ENCODE measurements around the gene SLC1A3.

SLC1A3 gene

GRCh38 chr5:36720688-36721087 lies 114.3 kb downstream of the SLC1A3 start:
- Histone ChIP-seq H3K27me3 (ENCODE audit: control insufficient read depth, insufficient read depth, low read length) (no peaks in the 10 kb centered on the region; the same call in 1 of the 2 replicates), H3K9me3 (ENCODE audit: control insufficient read depth, insufficient read depth, low read depth, low read length) (no peaks in the 10 kb centered on the region), H3K9ac (ENCODE audit: low read length) (no peak overlapping the region), H3K36me3 (ENCODE audit: control insufficient read depth, insufficient read depth, low read length) (no peaks in the 10 kb centered on the region), H3K4me1 (ENCODE audit: control insufficient read depth, insufficient read depth, low read length) (peaks cover 5% of the 10 kb centered on the region; the same call in 1 of the 2 replicates), H3K4me3 (ENCODE audit: low read depth, low read length) (no peak overlapping the region), H3K27ac (ENCODE audit: low read depth, low read length) (no peak overlapping the region)

GRCh38 chr5:36721664-36722235 lies 115.3 kb downstream of the SLC1A3 start:
- H3K27me3 ChIP-seq (ENCODE audit: control insufficient read depth, insufficient read depth, low read length) = no peaks in the 10 kb centered on the region; the same call in 1 of the 2 replicates
- H3K9me3 ChIP-seq (ENCODE audit: control insufficient read depth, insufficient read depth, low read depth, low read length) = no peaks in the 10 kb centered on the region
- H3K9ac ChIP-seq (ENCODE audit: low read length) = no peak overlapping the region
- H3K4me3 ChIP-seq (ENCODE audit: low read depth, low read length) = no peak overlapping the region
- peaks cover 5% of the 10 kb centered on the region; the same call in 1 of the 2 replicates for H3K4me1 ChIP-seq (ENCODE audit: control insufficient read depth, insufficient read depth, low read length)
- H3K36me3 ChIP-seq (ENCODE audit: control insufficient read depth, insufficient read depth, low read length) = no peaks in the 10 kb centered on the region
- H3K27ac ChIP-seq (ENCODE audit: low read depth, low read length) = no peak overlapping the region

- Histone ChIP-seq H3K27me3 (ENCODE audit: control insufficient read depth, insufficient read depth, low read length) (no peaks in the 10 kb centered on the region; the same call in 1 of the 2 replicates), H3K9ac (ENCODE audit: low read length) (no peak overlapping the region), H3K4me1 (ENCODE audit: control insufficient read depth, insufficient read depth, low read length) (peaks cover 5% of the 10 kb centered on the region; the same call in 1 of the 2 replicates), H3K4me3 (ENCODE audit: low read depth, low read length) (no peak overlapping the region), H3K27ac (ENCODE audit: low read depth, low read length) (no peak overlapping the region), H3K36me3 (ENCODE audit: control insufficient read depth, insufficient read depth, low read length) (no peaks in the 10 kb centered on the region), H3K9me3 (ENCODE audit: control insufficient read depth, insufficient read depth, low read depth, low read length) (no peaks in the 10 kb centered on the region)
Observed at GRCh38 chr5:36722900-36723299, 116.5 kb downstream of the SLC1A3 start.

GRCh38 chr5:36723912-36724311 lies 117.5 kb downstream of the SLC1A3 start:
- H3K9me3 ChIP-seq (ENCODE audit: control insufficient read depth, insufficient read depth, low read depth, low read length) = no peaks in the 10 kb centered on the region
- no peaks in the 10 kb centered on the region for H3K27me3 ChIP-seq (ENCODE audit: control insufficient read depth, insufficient read depth, low read length)
- no peaks in the 10 kb centered on the region for H3K36me3 ChIP-seq (ENCODE audit: control insufficient read depth, insufficient read depth, low read length)
- no peak overlapping the region for H3K9ac ChIP-seq (ENCODE audit: low read length)
- H3K4me1 ChIP-seq (ENCODE audit: control insufficient read depth, insufficient read depth, low read length) = peaks cover 5% of the 10 kb centered on the region; the same call in 1 of the 2 replicates
- no peak overlapping the region for H3K4me3 ChIP-seq (ENCODE audit: low read depth, low read length)
- no peak overlapping the region for H3K27ac ChIP-seq (ENCODE audit: low read depth, low read length)

- Histone ChIP-seq H3K4me3 (ENCODE audit: low read depth, low read length) (no peak overlapping the region), H3K9ac (ENCODE audit: low read length) (no peak overlapping the region), H3K9me3 (ENCODE audit: control insufficient read depth, insufficient read depth, low read depth, low read length) (no peaks in the 10 kb centered on the region), H3K27ac (ENCODE audit: low read depth, low read length) (no peak overlapping the region), H3K36me3 (ENCODE audit: control insufficient read depth, insufficient read depth, low read length) (no peaks in the 10 kb centered on the region), H3K4me1 (ENCODE audit: control insufficient read depth, insufficient read depth, low read length) (peaks cover 5% of the 10 kb centered on the region; the same call in 1 of the 2 replicates), H3K27me3 (ENCODE audit: control insufficient read depth, insufficient read depth, low read length) (no peaks in the 10 kb centered on the region)
Observed at GRCh38 chr5:36724467-36725332, 118.3 kb downstream of the SLC1A3 start.

GRCh38 chr5:36726317-36726716 lies 119.9 kb downstream of the SLC1A3 start:
- no peaks in the 10 kb centered on the region for H3K36me3 ChIP-seq (ENCODE audit: control insufficient read depth, insufficient read depth, low read length)
- H3K4me3 ChIP-seq (ENCODE audit: low read depth, low read length) = no peak overlapping the region
- no peak overlapping the region for H3K27ac ChIP-seq (ENCODE audit: low read depth, low read length)
- H3K9ac ChIP-seq (ENCODE audit: low read length) = no peak overlapping the region
- H3K4me1 ChIP-seq (ENCODE audit: control insufficient read depth, insufficient read depth, low read length) = peaks cover 5% of the 10 kb centered on the region; the same call in 1 of the 2 replicates
- H3K9me3 ChIP-seq (ENCODE audit: control insufficient read depth, insufficient read depth, low read depth, low read length) = no peaks in the 10 kb centered on the region
- no peaks in the 10 kb centered on the region for H3K27me3 ChIP-seq (ENCODE audit: control insufficient read depth, insufficient read depth, low read length)

GRCh38 chr5:36726767-36727166 lies 120.4 kb downstream of the SLC1A3 start:
- Histone ChIP-seq H3K27ac (ENCODE audit: low read depth, low read length) (no peak overlapping the region), H3K4me1 (ENCODE audit: control insufficient read depth, insufficient read depth, low read length) (peaks cover 5% of the 10 kb centered on the region; the same call in 1 of the 2 replicates), H3K36me3 (ENCODE audit: control insufficient read depth, insufficient read depth, low read length) (no peaks in the 10 kb centered on the region), H3K9ac (ENCODE audit: low read length) (no peak overlapping the region), H3K9me3 (ENCODE audit: control insufficient read depth, insufficient read depth, low read depth, low read length) (no peaks in the 10 kb centered on the region), H3K4me3 (ENCODE audit: low read depth, low read length) (no peak overlapping the region), H3K27me3 (ENCODE audit: control insufficient read depth, insufficient read depth, low read length) (no peaks in the 10 kb centered on the region)

- peaks cover 5% of the 10 kb centered on the region; the same call in 1 of the 2 replicates for H3K4me1 ChIP-seq (ENCODE audit: control insufficient read depth, insufficient read depth, low read length)
- H3K9ac ChIP-seq (ENCODE audit: low read length) = no peak overlapping the region
- H3K27ac ChIP-seq (ENCODE audit: low read depth, low read length) = no peak overlapping the region
- H3K4me3 ChIP-seq (ENCODE audit: low read depth, low read length) = no peak overlapping the region
- no peaks in the 10 kb centered on the region for H3K9me3 ChIP-seq (ENCODE audit: control insufficient read depth, insufficient read depth, low read depth, low read length)
- no peaks in the 10 kb centered on the region for H3K27me3 ChIP-seq (ENCODE audit: control insufficient read depth, insufficient read depth, low read length)
- no peaks in the 10 kb centered on the region for H3K36me3 ChIP-seq (ENCODE audit: control insufficient read depth, insufficient read depth, low read length)
Observed at GRCh38 chr5:36728697-36729543, 122.5 kb downstream of the SLC1A3 start.

GRCh38 chr5:36730537-36731216 lies 124.3 kb downstream of the SLC1A3 start:
- no peaks in the 10 kb centered on the region for H3K36me3 ChIP-seq (ENCODE audit: control insufficient read depth, insufficient read depth, low read length)

GRCh38 chr5:36733183-36733582 lies 126.8 kb downstream of the SLC1A3 start:
- Histone ChIP-seq H3K27ac (ENCODE audit: low read depth, low read length) (no peak overlapping the region), H3K36me3 (ENCODE audit: control insufficient read depth, insufficient read depth, low read length) (no peaks in the 10 kb centered on the region), H3K27me3 (ENCODE audit: control insufficient read depth, insufficient read depth, low read length) (no peaks in the 10 kb centered on the region), H3K4me3 (ENCODE audit: low read depth, low read length) (no peak overlapping the region), H3K9me3 (ENCODE audit: control insufficient read depth, insufficient read depth, low read depth, low read length) (no peaks in the 10 kb centered on the region), H3K4me1 (ENCODE audit: control insufficient read depth, insufficient read depth, low read length) (no peaks in the 10 kb centered on the region), H3K9ac (ENCODE audit: low read length) (no peak overlapping the region)

More at GRCh38 chr5:36730537-36731216, 124.3 kb downstream of the SLC1A3 start:
- Histone ChIP-seq H3K4me1 (ENCODE audit: control insufficient read depth, insufficient read depth, low read length) (no peaks in the 10 kb centered on the region), H3K9ac (ENCODE audit: low read length) (no peak overlapping the region), H3K4me3 (ENCODE audit: low read depth, low read length) (no peak overlapping the region), H3K27me3 (ENCODE audit: control insufficient read depth, insufficient read depth, low read length) (no peaks in the 10 kb centered on the region), H3K27ac (ENCODE audit: low read depth, low read length) (no peak overlapping the region), H3K9me3 (ENCODE audit: control insufficient read depth, insufficient read depth, low read depth, low read length) (no peaks in the 10 kb centered on the region)
